Trophoblast cell (in vitro differentiated cells and primary cell): ENCODE results near the gene CD160.
"Not testable (repeated sequence)": the region's sequence is repeated elsewhere in the genome, so short reads cannot be mapped to it uniquely, and the experiment has no call there.

Experiments used
- DNase-seq, 2 donors: peaks; one replicate each; pipeline ENCODE4 v3.0.0-alpha.2; 2016
- H2AFZ ChIP-seq: 2 replicates; pipeline ENCODE4 v1.6.1; 2013; ENCODE audit warnings: low read length, moderate library complexity, mild to moderate bottlenecking; ENCODE audit not compliant: insufficient read depth, poor library complexity
- H2AK5ac ChIP-seq: 2 replicates; pipeline ENCODE4 v1.6.1; 2013; ENCODE audit warnings: mild to moderate bottlenecking, low read length
- H2BK120ac ChIP-seq: 2 replicates; pipeline ENCODE4 v1.6.1; 2013; ENCODE audit warnings: low read length, mild to moderate bottlenecking, moderate library complexity; ENCODE audit not compliant: insufficient read depth, poor library complexity
- H2BK12ac ChIP-seq: 2 replicates; pipeline ENCODE4 v1.6.1; 2013; ENCODE audit warnings: mild to moderate bottlenecking, low read length, moderate library complexity
- H2BK5ac ChIP-seq: 2 replicates; pipeline ENCODE4 v1.6.1; 2013; ENCODE audit warnings: low read length, low read depth, moderate library complexity, mild to moderate bottlenecking; ENCODE audit not compliant: poor library complexity
- H3K14ac ChIP-seq: 2 replicates; pipeline ENCODE4 v1.6.1; 2013; ENCODE audit warnings: mild to moderate bottlenecking, low read length
- H3K18ac ChIP-seq: 2 replicates; pipeline ENCODE4 v1.6.1; 2013; ENCODE audit warnings: mild to moderate bottlenecking, low read length
- H3K23ac ChIP-seq: 2 replicates; pipeline ENCODE4 v1.6.1; 2013; ENCODE audit warnings: low read length
- H3K27ac ChIP-seq: 2 replicates; pipeline ENCODE4 v1.5.1; 2013; ENCODE audit warnings: low read depth, mild to moderate bottlenecking, inconsistent platforms, low read length, moderate library complexity
- H3K27me3 ChIP-seq: 2 replicates; pipeline ENCODE4 v1.6.1; 2013; ENCODE audit warnings: inconsistent platforms, mild to moderate bottlenecking, low read length, moderate library complexity; ENCODE audit not compliant: insufficient read depth
- H3K36me3 ChIP-seq, 2 experiments: 1 replicate in 1 of 2; 2 replicates in 1 of 2; pipeline ENCODE4 v1.6.1; 2013; ENCODE audit warnings: low read length in 2 of 2, mild to moderate bottlenecking in 2 of 2, moderate library complexity in 1 of 2; ENCODE audit not compliant: insufficient read depth in 2 of 2, control insufficient read depth in 1 of 2
- H3K4ac ChIP-seq: 2 replicates; pipeline ENCODE4 v1.6.1; 2013; ENCODE audit warnings: low read depth, mild to moderate bottlenecking, low read length, moderate library complexity
- H3K4me1 ChIP-seq, 2 experiments: 1 replicate in 1 of 2; 2 replicates in 1 of 2; pipeline ENCODE4 v1.6.1; 2013; ENCODE audit warnings: low read length in 2 of 2, mild to moderate bottlenecking in 2 of 2, moderate library complexity in 1 of 2; ENCODE audit not compliant: insufficient read depth in 2 of 2, control insufficient read depth in 1 of 2
- H3K4me2 ChIP-seq: 2 replicates; pipeline ENCODE4 v1.6.1; 2013; ENCODE audit warnings: inconsistent platforms, mild to moderate bottlenecking, low read length, moderate library complexity
- H3K4me3 ChIP-seq: 2 replicates; pipeline ENCODE4 v1.5.1; 2013; ENCODE audit warnings: mild to moderate bottlenecking, low read depth, low read length, inconsistent platforms
- H3K79me1 ChIP-seq: one replicate; pipeline ENCODE4 v1.6.1; 2013; ENCODE audit warnings: low read length
- H3K79me2 ChIP-seq: 2 replicates; pipeline ENCODE4 v1.6.1; 2013; ENCODE audit warnings: low read length, mild to moderate bottlenecking; ENCODE audit not compliant: control insufficient read depth, insufficient read depth, poor library complexity
- H3K9ac ChIP-seq: 2 replicates; pipeline ENCODE4 v1.6.1; 2013; ENCODE audit warnings: mild to moderate bottlenecking, low read length
- H3K9me3 ChIP-seq: 2 replicates; pipeline ENCODE4 v1.6.1; 2013; ENCODE audit warnings: low read depth, mild to moderate bottlenecking, control low read depth, inconsistent platforms, low read length; ENCODE audit not compliant: insufficient read depth
- H4K12ac ChIP-seq: 2 replicates; pipeline ENCODE4 v1.6.1; 2013; ENCODE audit warnings: low read depth, mild to moderate bottlenecking, low read length, moderate library complexity
- H4K8ac ChIP-seq: 2 replicates; pipeline ENCODE4 v1.6.1; 2013; ENCODE audit warnings: low read depth, mild to moderate bottlenecking, low read length, moderate library complexity
- H4K91ac ChIP-seq: one replicate; pipeline ENCODE4 v1.6.1; 2013; ENCODE audit warnings: low read depth, mild to moderate bottlenecking, low read length, moderate library complexity
- WGBS: extraction: QIAGEN DNeasy Blood & Tissue Kit; methylation state at CpG from one replicate; pipeline ENCODE4 v1.1.7; 2013; ENCODE audit warnings: missing lambda C conversion rate; ENCODE audit not compliant: insufficient read length, insufficient coverage; ENCODE audit errors: extremely low coverage; 5-methylcytosine and 5-hydroxymethylcytosine counted together

The CD160 gene

DNA sequence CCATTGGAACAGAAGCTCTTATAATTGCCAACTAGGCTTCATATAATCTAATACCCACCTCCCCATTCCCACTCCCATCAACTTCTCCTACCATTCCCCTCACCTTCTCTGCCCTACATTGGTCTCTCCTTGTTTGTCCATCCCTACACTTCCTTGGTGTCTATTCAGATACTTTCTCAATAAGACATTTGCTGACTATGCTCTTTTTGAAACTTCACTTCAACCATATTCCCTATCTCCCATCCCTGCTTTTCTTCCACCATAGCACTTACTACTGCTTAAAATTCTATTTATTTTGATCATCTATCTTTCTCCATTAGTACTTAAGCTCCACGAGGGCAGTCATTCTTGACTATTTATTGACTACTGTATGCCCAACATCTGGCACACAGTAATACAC, 40.4 kb downstream of the CD160 start:
- no peak overlapping the region for H3K18ac ChIP-seq
- peaks cover 8% of the 10 kb centered on the region for H3K9me3 ChIP-seq
- H3K27me3 ChIP-seq, result no peaks in the 10 kb centered on the region
- no peak overlapping the region for H3K27ac ChIP-seq
- no peaks in the 10 kb centered on the region for H3K79me1 ChIP-seq
- H4K12ac ChIP-seq, result no peak overlapping the region
- no peaks in the 10 kb centered on the region for H3K79me2 ChIP-seq
- no peak overlapping the region for H2BK12ac ChIP-seq
- no peak overlapping the region for H2BK120ac ChIP-seq
- peaks cover 10 to 22% of the 10 kb centered on the region in 2 experiments for H3K36me3 ChIP-seq
- no peak overlapping the region for H3K9ac ChIP-seq
- no CpG with 5 or more reads among the region's 1 CpG for WGBS
- no peak overlapping the region for H3K23ac ChIP-seq
- no peak overlapping the region for H2AK5ac ChIP-seq
- DNase-seq, result no peak
- H4K8ac ChIP-seq, result no peak overlapping the region
- no peak overlapping the region for H2AFZ ChIP-seq
- no peak overlapping the region for H3K4me3 ChIP-seq
- no peak overlapping the region for H3K4ac ChIP-seq
- H4K91ac ChIP-seq, result no peak overlapping the region
- no peaks in the 10 kb centered on the region for H3K4me1 ChIP-seq
- H3K4me2 ChIP-seq, result no peak overlapping the region
- H2BK5ac ChIP-seq, result no peak overlapping the region
- H3K14ac ChIP-seq, result no peak overlapping the region

DNA sequence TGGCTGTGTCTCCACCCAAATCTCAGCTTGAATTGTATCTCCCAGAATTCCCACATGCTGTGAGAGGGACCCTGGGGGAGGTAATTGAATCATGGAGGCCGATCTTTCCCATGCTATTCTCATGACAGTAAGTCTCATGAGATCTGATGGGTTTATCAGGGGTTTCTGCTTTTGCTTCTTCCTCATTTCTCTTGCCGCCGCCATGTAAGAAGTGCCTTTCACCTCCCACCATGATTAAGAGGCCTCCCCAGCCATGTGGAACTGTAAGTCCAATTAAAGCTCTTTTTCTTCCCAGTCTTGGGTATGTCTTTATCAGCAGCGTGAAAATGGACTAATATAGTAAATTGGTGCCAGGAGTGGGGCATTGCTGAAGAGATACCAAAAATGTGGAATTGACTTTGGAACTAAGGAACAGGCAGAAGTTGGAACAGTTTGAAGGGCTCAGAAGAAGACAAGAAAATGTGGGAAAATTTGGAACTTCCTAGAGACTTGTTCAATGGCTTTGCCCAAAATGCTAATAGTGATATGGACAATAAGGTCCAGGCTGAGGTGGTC, 41.2 kb downstream of the CD160 start:
- not testable (repeated sequence) for H4K91ac ChIP-seq, H3K4ac ChIP-seq, H4K12ac ChIP-seq, H3K4me1 ChIP-seq, H2BK12ac ChIP-seq, H4K8ac ChIP-seq, H2BK5ac ChIP-seq, H3K9me3 ChIP-seq, H2BK120ac ChIP-seq, H2AFZ ChIP-seq, H3K79me2 ChIP-seq, H3K4me2 ChIP-seq, H3K27me3 ChIP-seq, H3K23ac ChIP-seq, DNase-seq, H3K79me1 ChIP-seq, H2AK5ac ChIP-seq, H3K18ac ChIP-seq, H3K27ac ChIP-seq, H3K14ac ChIP-seq, H3K4me3 ChIP-seq, H3K9ac ChIP-seq
- no CpG with 5 or more reads among the region's 4 CpGs for WGBS
- H3K36me3 ChIP-seq, result peaks cover 10 to 23% of the 10 kb centered on the region in 2 experiments

DNA sequence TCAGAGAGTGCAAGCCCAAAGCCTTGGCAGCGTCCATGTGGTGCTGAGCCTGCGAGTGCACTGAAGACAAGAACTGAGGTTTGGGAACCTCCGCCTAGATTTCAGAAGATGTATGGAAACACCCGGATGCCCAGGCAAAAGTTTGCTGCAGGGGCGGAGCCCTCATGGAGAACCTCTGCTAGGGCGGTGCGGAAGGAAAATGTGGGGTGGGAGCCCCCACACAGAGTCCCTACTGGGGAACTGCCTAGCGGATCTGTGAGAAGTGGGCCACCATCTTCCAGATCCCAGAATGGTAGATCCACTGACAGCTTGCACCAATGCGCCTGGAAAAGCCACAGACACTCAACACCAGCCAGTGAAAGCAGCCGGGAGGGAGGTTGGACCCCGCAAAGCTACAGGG, 42.2 kb downstream of the CD160 start:
- H3K9me3 ChIP-seq, H3K4ac ChIP-seq, H4K91ac ChIP-seq, H2AFZ ChIP-seq, H3K9ac ChIP-seq, H2AK5ac ChIP-seq, H2BK5ac ChIP-seq, H3K4me1 ChIP-seq, H3K27me3 ChIP-seq, H4K12ac ChIP-seq, H3K27ac ChIP-seq, H3K4me2 ChIP-seq, H3K79me2 ChIP-seq, H3K14ac ChIP-seq, H3K79me1 ChIP-seq, H2BK12ac ChIP-seq, H2BK120ac ChIP-seq, H3K4me3 ChIP-seq, DNase-seq, H4K8ac ChIP-seq, H3K23ac ChIP-seq, H3K18ac ChIP-seq: not testable (repeated sequence)
- WGBS, result no CpG with 5 or more reads among the region's 11 CpGs
- H3K36me3 ChIP-seq, result peaks cover 10 to 19% of the 10 kb centered on the region in 2 experiments

GRCh38 chr1:145762001-145762400, 42.7 kb downstream of the CD160 start:
- not testable (repeated sequence) for H3K14ac ChIP-seq, DNase-seq, H2AFZ ChIP-seq, H4K8ac ChIP-seq, H2BK120ac ChIP-seq, H3K79me2 ChIP-seq, H2BK5ac ChIP-seq, H3K4ac ChIP-seq, H3K79me1 ChIP-seq, H3K27me3 ChIP-seq, H3K18ac ChIP-seq, H4K91ac ChIP-seq, H3K4me1 ChIP-seq, H3K23ac ChIP-seq, H3K4me2 ChIP-seq, H3K4me3 ChIP-seq, H3K9ac ChIP-seq, H3K27ac ChIP-seq, H3K9me3 ChIP-seq, H2AK5ac ChIP-seq, H2BK12ac ChIP-seq, H4K12ac ChIP-seq
- WGBS, result no CpG with 5 or more reads among the region's 2 CpGs
- H3K36me3 ChIP-seq, result peaks cover 10 to 17% of the 10 kb centered on the region in 2 experiments
